GM10248 (cell line): ENCODE measurements around the gene HOXD9.

ENCODE experiments used
- CTCF ChIA-PET: fragments of 300-600 bp; sonication (Branson Sonifier 250); formaldehyde crosslinking; extraction: SDS; loops from one replicate; lab custom pipeline; 2021; ENCODE audit warnings: antibody characterized with exemption; lab: Yijun Ruan, JAX
- POLR2A ChIA-PET: fragments of 350-650 bp; sonication (Branson Sonifier 250); formaldehyde crosslinking; extraction: SDS; loops from one replicate; lab custom pipeline; 2020; ENCODE audit warnings: antibody characterized with exemption; lab: Yijun Ruan, JAX
- DNase-seq: peaks from one replicate; pipeline ENCODE4 v3.0.0; 2012; ENCODE audit errors: extremely low spot score
- CTCF ChIP-seq: IDR thresholded peaks from 2 replicates; pipeline ENCODE4 v1.5.1; 2012; ENCODE audit warnings: mild to moderate bottlenecking, low read depth; ENCODE audit errors: extremely low read depth, missing control alignments, control extremely low read depth

The HOXD9 gene

GRCh38 chr2:176089843-176090395 lies 32.6 kb upstream of the HOXD9 start:
- POLR2A ChIA-PET, result no interaction called here
- DNase-seq, result no peak
- CTCF ChIA-PET, result interaction anchor here (1.3 to 2.5 kb wide), 3 partner anchors 7 to 574 kb away, joined by 3 to 32 read pairs (median 14); no protein-coding TSS in a partner anchor
- TF ChIP-seq CTCF, result no peak

GRCh38 chr2:176090862-176091261 lies 31.7 kb upstream of the HOXD9 start:
- CTCF ChIA-PET, result interaction anchor here (1.4 kb wide), 1 partner anchor 403 kb away, joined by 4 read pairs; no protein-coding TSS in a partner anchor
- no peak for DNase-seq
- no peak for TF ChIP-seq CTCF
- POLR2A ChIA-PET, result no interaction called here

- ChIA-PET POLR2A (no interaction called here), CTCF (interaction anchor here (1.4 kb wide), 1 partner anchor 404 kb away, joined by 4 read pairs; no protein-coding TSS in a partner anchor)
- no peak for TF ChIP-seq CTCF
- no peak for DNase-seq
Measured at GRCh38 chr2:176091329-176092258, 30.9 kb upstream of the HOXD9 start.

GRCh38 chr2:176092270-176093144 lies 30.0 kb upstream of the HOXD9 start, which contains the start of gene HOXD13:
TSS of gene HOXD13 (plus strand) at chr2:176092721. CDS start at chr2:176092891, 170 bp downstream.
- ChIA-PET CTCF (interaction anchor here (0.6 to 1.4 kb wide), 2 partner anchors 9 to 404 kb away, joined by 3 to 4 read pairs; partner anchors contain the start of gene EVX2), POLR2A (no interaction called here)
- no peak for DNase-seq

GRCh38 chr2:176093145-176093897 lies 29.2 kb upstream of the HOXD9 start:
- ChIA-PET CTCF (interaction anchor here (0.6 to 6.0 kb wide), 4 partner anchors 10 to 405 kb away, joined by 3 to 96 read pairs (median 10); partner anchors contain the start of gene EVX2), POLR2A (no interaction called here)
- no peak for TF ChIP-seq CTCF
- DNase-seq, result no peak

More at GRCh38 chr2:176092270-176093144, 30.0 kb upstream of the HOXD9 start, which contains the start of gene HOXD13:
- TF ChIP-seq CTCF, result no peak
